Activated effector memory CD4-positive, alpha-beta T cell treated with anti-CD3 and anti-CD28 coated beads, Interleukin-2, amount 50 U/mL, for 16 hours (primary cell): ENCODE data around the gene ZNF213.
"Not testable (repeated sequence)": the region's sequence is repeated elsewhere in the genome, so short reads cannot be mapped to it uniquely, and the experiment has no call there.

Source experiments
- DNase-seq: peaks from one replicate; pipeline ENCODE4 v3.0.0-alpha.2; 2020

The ZNF213 gene

DNA sequence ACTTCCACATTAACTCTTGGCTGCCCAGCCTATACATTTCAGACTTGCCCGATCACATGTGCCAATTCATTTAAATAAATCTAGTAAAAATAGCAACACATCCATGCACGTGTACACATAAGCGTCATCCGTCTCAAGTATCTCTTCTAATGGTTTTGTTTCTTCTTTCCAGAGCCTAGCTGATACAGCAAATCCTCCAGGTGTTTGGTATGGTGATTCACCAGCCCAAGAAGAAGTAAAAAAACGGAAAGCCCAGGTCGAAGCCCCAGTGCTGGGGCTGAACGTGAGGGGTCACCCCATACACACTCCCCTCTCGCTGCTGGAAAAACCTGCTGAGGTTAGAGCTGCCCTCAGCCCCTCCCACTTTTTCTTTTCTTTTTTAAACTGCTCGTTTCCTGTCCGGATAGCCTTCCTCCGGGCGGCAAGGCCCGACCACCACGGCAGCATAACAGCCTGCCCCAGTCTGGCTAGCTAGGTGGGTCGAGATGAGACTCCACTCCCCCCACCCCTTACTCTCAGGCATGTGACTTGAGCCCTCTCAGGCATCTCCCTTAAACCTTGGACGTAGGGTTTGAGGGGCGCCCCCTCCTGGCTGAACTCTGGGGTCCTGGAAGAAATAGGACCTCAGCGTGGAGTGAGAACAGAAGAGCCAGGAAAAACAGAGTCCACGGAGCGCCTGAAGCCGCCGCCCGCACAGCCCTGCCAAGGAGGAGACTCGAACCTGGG, 39.2 kb downstream of the ZNF213 start:
- no peak for DNase-seq

DNA sequence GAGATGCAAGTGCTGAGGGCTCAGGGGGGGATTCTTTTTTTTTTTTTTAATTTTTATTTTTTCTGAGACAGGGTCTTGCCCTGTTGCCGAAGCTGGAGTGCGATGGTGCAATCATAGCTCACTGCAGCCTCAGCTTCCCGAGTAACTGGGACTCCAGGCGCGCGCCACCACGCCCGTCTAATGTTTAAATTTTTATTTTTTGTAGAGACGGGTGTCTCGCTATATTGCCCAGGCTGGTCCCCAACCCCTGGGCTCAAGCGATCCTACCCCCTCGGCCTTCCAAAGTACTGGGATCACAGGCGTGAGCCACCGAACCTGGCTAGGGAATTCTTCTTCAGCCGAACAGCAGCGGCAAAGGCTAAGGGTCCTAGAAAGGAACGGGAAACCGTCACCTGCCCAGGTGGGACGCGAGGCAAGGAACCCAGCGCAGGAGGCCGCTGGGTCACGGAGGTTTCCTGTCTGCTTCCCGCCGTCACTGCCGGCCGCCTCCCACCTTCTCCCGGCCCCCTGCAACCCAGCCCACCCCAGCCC, 39.9 kb downstream of the ZNF213 start:
- no peak for DNase-seq

DNA sequence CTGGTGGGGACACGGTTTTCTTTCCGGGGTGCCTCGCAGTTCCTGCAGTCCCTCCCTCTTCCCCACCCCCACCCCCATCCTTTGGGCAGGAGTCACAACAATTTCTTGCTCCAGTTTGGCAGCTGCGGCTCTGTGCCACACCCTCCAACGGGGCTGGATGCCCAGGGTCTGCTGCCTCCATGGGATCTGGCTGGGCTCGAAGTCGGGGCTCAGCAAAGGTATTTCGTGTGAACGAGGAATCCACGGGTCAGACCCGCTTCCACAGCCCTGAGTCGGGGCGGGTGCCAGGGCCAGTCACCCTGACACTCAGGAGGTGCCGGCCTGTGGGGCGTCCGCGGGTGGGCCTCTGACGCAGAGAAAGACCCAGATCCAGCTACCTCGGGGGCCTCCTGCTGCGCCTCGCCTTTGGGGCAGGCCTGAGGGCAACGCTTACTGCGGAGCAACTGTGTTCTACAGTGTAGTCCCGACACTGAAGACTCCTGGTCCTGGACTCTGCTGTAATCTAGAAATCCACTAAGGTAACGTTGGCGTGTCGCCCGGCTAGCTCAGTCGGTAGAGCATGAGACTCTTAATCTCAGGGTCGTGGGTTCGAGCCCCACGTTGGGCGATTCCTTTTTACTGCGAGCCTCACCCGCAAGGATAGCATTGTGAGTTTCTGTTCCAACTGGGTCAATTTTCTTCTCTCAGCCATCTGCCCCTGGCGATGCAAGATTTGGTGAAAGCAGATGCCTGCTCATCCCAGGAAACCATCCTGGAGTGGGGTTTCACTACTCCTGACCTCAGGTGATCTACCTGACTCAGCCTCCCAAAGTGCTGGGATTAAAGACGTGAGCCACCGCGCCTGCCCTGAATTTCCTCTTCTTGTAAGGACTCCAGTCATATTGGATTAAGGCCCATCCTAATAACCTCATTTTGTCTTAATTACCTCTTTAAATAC, 40.6 kb downstream of the ZNF213 start:
- no peak for DNase-seq

DNA sequence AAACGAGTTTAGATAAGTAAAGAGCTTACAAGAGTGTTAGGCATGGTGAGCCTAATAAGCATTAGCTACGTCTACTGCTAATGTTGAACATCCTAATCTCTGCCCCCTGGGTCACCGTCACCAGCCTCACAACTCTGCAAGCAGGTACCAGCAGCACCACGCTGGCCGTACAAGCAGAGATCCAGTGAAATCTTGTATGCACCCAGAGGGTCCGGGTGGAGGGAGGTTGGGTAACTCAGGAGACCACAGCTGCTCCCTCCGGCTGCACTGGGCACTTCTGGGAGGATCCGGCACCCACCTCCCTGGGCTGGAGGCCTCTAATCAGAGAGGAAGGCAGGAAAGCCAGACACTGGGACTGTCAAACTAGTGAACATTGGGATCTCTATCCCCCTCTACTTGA, 44.8 kb downstream of the ZNF213 start:
- DNase-seq, result no peak

DNA sequence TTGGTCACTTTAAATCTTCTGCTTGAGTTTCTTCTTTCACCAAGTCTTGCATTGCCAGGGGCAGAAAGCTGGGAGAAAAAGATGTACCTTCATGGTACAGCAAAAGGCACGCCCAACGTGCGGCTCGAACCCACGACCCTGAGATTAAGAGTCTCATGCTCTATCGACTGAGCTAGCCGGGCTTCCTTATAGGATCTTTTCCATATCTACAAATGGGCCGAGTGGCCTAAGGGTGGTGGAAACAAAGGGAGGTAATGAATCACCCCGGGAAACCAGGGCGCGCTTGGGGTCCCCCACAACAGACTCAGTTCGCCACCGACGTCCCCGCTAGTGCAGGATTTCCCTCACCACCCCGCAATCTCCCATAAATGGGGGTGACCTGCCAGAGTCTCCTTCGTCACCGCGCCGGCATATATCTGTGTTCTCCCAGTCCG, 45.6 kb downstream of the ZNF213 start:
- DNase-seq, result no peak

DNA sequence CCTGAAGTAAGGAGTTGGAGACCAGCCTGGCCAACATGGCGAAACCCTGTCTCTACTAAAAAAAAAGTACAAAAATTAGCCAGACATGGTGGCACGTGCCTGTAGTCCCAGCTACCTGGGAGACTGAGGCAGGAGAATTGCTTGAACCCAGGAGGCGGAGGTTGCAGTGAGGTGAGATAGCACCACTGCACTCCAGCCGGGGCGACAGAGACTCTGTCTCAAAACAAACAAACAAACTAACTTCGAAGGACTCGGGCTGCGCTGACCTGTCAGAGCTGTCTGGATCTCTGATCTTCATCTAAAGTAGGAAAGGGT, 47.4 kb downstream of the ZNF213 start:
- not testable (repeated sequence) for DNase-seq

DNA sequence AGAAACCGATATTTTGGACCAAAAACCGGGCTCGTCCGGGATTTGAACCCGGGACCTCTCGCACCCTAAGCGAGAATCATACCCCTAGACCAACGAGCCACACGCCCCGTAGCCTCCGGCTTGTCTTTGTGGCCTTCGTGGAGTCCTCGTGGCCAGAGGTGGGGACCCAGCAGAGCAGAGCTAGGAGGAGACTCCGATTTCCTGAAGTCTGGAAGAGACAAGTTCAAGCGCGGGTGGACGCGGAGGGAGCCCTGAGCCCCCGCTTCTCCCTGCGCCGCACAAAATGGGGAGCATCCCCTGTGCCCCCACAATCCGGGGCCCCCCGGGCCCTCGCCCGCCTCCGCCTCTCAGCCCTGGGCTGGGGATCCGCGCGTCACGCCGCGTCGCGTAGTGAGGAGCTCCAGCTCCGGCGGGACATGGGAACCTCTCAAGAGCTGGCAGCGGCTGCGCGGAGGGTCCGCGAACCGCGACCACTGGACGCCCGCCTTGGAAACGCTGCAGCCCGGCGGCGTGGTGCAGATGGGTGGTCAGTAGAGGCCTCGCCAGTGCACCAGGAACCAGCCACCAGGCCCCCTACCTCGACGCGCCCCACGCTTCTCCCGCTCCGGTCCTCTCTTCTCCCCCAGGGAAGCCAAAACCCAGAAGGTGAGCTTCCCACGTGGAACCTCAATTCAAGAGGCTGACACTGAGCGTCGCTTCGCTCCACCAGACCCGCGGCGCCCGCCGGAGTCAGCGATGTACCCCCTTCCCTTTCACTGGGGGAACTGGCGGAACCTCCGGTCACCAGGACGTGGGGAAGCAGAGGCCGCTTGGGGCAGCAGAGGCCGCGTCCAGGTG, 48.0 kb downstream of the ZNF213 start:
- DNase-seq, result peak; percentile 71

DNA sequence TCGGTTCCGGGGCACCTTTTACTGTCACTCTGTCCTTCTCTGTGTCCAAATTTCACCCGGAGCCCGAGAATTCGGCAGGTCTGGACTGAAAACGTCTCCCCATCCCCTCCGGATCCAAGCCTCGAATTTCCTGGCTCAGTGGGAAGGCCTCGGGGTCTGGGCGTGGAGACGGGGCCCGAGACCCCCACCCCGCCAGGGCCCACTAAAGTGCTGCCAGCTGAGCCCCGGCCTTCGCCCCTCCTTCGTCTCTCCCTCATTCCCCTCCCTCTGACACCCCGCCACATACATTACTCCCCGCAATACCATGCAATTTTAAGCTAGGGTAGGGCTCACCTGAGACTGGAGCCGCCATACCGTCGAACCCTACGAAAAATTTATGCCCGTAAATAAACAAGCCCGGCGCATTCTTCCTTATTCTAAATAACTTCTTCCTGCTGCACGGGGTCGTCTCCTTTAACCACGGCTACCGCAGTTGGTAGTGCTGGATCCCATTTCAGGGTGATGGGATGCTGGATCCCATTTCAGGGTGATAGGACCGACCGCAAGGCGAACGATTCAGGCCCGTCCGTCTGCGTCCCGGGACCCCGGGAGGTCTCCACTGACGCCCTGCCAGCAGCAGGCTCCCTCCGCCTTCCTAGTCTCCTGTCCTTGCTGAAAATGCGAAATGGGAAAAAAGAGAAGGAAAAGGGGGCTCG, 48.8 kb downstream of the ZNF213 start:
- DNase-seq, result no peak

DNA sequence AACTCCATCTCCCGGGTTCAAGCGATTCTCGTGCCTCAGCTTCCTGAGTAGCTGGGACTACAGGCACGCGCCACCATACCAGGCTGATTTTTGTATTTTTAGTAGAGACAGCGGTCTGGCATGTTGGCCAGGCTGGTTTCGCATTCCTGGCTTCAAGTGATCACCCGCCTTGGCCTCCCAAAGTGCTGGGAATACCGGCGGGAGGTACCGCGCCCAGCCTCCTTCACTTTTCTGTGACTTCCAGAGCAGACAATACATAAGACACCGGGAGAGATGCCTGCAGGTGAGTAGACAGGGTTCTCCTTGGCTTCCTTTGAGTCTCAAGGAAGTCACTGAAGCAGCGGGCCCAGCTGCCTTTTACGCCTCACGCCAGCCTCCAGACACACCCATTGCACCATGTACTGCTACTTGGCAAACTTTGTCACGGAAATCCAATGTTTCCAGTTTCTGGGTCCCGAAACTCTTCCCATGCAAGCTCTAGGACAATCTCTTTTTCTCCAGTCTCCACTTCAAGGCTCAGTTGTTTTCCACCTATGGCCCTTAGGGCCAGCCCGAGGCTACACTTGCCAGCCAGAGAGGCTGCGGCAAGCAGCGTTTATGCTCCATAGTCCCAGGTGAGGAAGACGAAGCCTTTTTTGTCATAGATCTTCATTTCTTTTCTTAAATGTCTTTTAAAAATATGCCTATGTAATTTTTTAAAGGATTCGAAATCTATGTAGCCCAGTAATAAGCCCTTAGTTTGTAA, 52.3 kb downstream of the ZNF213 start:
- DNase-seq, result no peak

DNA sequence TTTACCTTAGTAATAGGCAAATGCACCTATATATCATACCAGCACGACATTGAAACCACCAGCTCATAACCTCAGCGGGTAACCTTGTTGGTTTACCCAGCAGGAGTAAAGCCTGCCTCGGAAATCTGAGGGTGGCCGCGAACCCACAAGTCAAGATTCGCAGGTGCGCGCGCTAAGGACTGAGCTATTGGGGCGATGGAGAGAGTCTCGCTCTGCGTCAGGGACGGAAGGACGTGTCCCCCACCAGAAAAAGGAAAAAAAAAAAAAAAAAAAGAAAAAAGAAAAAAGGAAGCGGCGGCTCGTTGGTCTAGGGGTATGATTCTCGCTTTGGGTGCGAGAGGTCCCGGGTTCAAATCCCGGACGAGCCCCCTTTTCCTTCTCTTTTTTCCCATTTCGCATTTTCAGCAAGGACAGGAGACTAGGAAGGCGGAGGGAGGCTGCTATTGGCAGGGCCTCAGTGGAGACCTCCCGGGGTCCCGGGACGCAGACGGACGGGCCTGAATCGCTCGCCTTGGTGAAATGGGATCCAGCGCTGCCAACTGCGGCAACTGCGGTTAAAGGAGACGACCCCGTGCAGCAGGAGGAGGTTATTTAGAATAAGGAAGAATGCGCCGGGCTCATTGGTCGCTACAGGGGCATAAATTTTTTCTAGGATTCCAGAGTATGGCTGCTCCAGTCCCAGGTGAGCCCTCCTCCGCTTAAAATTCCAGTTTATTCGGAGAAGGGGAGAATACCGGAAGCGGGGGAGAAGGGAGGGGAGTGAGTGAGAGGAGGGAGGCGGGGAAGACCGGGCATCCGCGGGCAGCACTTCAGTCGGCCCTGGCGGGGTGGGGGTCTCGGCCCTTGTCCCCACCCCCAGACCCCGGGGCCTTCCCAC, 53.2 kb downstream of the ZNF213 start, which contains the start of gene OR1F1:
OR1F1 (plus strand) TSS at position 407 of the 877 bp plus-strand sequence.
- DNase-seq, result peak; percentile 83

DNA sequence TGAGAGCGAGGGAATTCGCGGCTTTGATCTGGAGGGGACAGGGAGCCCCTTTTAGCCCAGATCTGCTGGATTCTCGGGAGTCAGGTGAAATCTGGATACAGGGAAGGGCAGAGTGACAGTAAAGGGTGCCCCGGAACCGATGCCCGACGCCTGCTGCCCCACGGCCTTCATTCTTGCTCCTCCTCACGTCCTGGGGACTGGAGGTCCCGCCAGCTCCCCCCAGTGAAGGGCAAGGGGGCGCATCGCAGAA, 53.8 kb downstream of the ZNF213 start:
- DNase-seq, result no peak

DNA sequence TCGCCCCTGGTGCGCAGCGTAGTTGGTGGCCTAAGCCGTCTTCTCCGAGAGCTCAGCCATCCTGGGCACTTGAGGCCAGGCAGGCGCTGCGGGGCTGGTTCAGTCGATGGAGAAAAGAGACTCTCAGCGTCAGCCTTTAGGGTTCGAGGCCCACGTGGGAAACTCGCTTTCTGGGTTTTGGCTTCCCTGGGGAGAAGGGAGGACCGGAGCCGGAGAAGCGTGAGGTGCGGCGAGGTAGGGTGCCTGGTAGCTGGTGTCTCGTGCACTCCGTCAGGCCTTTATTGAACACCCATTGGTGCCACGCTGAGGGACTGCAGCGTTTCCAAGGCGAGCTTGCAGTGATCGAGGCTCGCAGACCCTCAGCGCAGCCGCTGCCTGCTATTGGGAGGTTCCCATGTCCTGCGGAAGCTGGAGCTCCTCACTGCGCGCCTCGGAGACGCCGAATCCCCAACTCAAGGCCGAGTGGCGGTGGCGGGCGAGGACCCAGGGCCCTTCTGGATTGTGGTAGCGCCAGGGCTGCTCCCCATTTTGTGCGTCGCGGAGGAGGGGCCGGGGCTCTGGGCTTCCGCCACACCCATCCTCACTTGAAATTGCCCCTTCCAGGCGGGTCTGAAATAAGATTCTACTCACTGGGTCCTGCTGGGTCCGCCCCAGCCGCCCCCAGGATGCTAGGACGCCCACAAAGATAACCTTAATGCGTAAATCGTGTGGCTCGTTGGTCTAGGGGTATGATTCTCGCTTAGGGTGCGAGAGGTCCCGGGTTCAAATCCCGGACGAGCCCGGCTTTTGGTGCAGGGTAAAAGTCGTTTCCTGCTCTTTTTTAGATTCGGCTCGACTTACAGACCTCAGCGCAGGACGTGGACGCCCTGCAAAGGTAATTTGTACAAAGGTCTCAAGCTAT, 54.3 kb downstream of the ZNF213 start:
- peak; percentile 72 for DNase-seq

DNA sequence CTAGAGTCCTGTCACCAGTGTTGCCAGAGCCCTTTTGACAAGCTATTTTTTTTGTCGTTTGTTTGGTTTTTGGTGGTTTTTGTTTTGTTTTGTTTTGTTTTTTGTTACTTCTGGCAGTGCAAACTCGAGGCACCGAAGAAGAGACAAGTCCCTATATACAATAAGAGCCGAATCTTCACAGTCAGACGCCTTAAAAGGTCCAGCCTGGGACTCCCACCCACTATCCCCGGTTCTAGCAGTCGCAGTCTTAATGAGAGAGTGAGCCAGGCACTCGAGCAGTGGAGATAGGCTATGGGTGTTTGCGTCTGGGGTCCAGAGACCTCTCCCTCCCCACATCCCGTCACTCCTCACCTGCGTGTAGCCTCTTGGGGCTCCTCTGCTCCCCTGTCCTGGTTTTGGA, 55.0 kb downstream of the ZNF213 start:
- DNase-seq, result no peak

DNA sequence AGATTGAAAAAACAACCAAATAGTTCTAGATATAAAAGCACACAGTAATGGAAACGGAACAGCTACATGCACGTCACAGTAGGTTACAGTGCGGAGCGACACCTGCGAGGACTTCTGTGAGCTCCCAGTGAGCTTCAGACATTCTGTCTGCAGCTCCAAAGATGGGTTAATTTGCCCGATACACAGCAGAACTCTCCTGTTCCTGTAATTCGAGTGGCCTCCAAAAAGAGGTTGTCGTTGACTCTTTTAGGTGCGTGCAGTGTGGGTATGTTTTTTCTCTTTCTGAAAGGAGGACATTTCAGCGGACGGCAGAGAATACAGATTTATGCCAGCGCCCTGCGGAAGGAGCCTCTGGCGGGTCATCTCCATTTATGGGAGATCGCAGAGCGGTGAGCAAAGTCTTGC, 56.1 kb downstream of the ZNF213 start:
- DNase-seq, result no peak
